B cell (primary cell): ENCODE data around the gene REN. TPM values are rescaled to one million over a fixed set of nuclear protein-coding genes. Genes with fewer than 3 reads are reported as not detected.

Experiments
- ATAC-seq: fragments of 200-7000 bp; cut with Tn5 transposase; one replicate; pipeline ENCODE4 v1.10.0; 2021; ENCODE audit warnings: low read depth, mild to moderate bottlenecking, moderate number of reproducible peaks, moderate library complexity
- CTCF ChIA-PET: fragments of 350-600 bp; sonication (Branson Sonifier 250); formaldehyde crosslinking; loops from one replicate; lab custom pipeline; 2021; ENCODE audit warnings: antibody characterized with exemption, inconsistent platforms; lab: Charles Lee
- POLR2A ChIA-PET: fragments of 350-600 bp; sonication (Branson Sonifier 250); formaldehyde crosslinking; loops from one replicate; lab custom pipeline; 2021; ENCODE audit warnings: antibody characterized with exemption; lab: Charles Lee
- DNase-seq: peaks from one replicate; pipeline ENCODE4 v3.0.0; 2013
- H2AFZ ChIP-seq: 2 replicates; pipeline ENCODE4 v1.6.1; 2012; ENCODE audit warnings: mild to moderate bottlenecking, low read depth, low read length; ENCODE audit not compliant: insufficient read depth, poor library complexity, severe bottlenecking
- H3K27ac ChIP-seq, 2 donors: 1 replicate in 1 of 2; 2 replicates in 1 of 2; pipeline ENCODE4 v1.5.1; 2012 to 2013; ENCODE audit warnings: low read length in 2 of 2, mild to moderate bottlenecking in 2 of 2, moderate library complexity in 1 of 2
- H3K27me3 ChIP-seq, 4 experiments: fragments of 200-600 bp in 1 of 4; sonication (generic) in 1 of 4; replicated peaks in 1 of 4; 1 replicate in 2 of 4; 2 replicates in 2 of 4; pipeline versions ENCODE4 v1.6.1 to v1.7.0; 2013 to 2016; ENCODE audit warnings: low read length in 3 of 4, mild to moderate bottlenecking in 2 of 4, mixed read lengths in 1 of 4, moderate library complexity in 1 of 4; ENCODE audit not compliant: insufficient read depth in 4 of 4, control insufficient read depth in 3 of 4; ENCODE audit errors: control extremely low read depth in 1 of 4
- H3K36me3 ChIP-seq, 2 experiments: replicated peaks in 1 of 2; 1 replicate in 1 of 2; 2 replicates in 1 of 2; pipeline versions ENCODE4 v1.6.1 to v1.7.1; 2013; ENCODE audit warnings: low read length in 1 of 2; ENCODE audit not compliant: insufficient read depth in 2 of 2, control insufficient read depth in 1 of 2; ENCODE audit errors: control extremely low read depth in 1 of 2, extremely low read depth in 1 of 2
- H3K4me1 ChIP-seq, 2 donors: fragments of 200-600 bp in 1 of 2; sonication (generic) in 1 of 2; 1 replicate in 1 of 2; 2 replicates in 1 of 2; pipeline versions ENCODE4 v1.5.1 to v1.6.1; 2013 to 2017; ENCODE audit warnings: low read length in 2 of 2; ENCODE audit not compliant: control insufficient read depth in 2 of 2, insufficient read depth in 2 of 2
- H3K4me2 ChIP-seq: replicated peaks from 2 replicates; pipeline ENCODE3; 2012; ENCODE audit warnings: mild to moderate bottlenecking, low read depth, low read length; ENCODE audit not compliant: poor library complexity, severe bottlenecking
- H3K4me3 ChIP-seq, 5 experiments: fragments of 200-600 bp in 1 of 5; sonication (generic) in 1 of 5; 1 replicate in 3 of 5; 2 replicates in 2 of 5; pipeline versions ENCODE4 v1.5.1 to v1.7.0; 2011 to 2016; ENCODE audit warnings: low read length in 4 of 5, mild to moderate bottlenecking in 4 of 5, low read depth in 2 of 5, control low read depth in 1 of 5, moderate library complexity in 1 of 5; ENCODE audit not compliant: insufficient read depth in 1 of 5; ENCODE audit errors: control extremely low read depth in 1 of 5, extremely low read depth in 1 of 5
- H3K79me2 ChIP-seq: fragments of 200-600 bp; sonication (generic); one replicate; pipeline ENCODE4 v1.6.0; 2016; ENCODE audit warnings: low read length; ENCODE audit not compliant: control insufficient read depth, insufficient read depth
- H3K9ac ChIP-seq: fragments of 200-600 bp; sonication (generic); 2 replicates; pipeline ENCODE4 v1.6.1; 2017; ENCODE audit warnings: mild to moderate bottlenecking, low read length, moderate library complexity
- H3K9me3 ChIP-seq, 3 donors: one replicate each; pipeline versions ENCODE4 v1.6.1 to v1.7.1; 2013; ENCODE audit warnings: low read length in 2 of 3; ENCODE audit not compliant: control insufficient read depth in 2 of 3, insufficient read depth in 1 of 3; ENCODE audit errors: control extremely low read depth in 1 of 3
- H4K20me1 ChIP-seq: 2 replicates; pipeline ENCODE4 v1.6.0; 2012; ENCODE audit warnings: mild to moderate bottlenecking, low read length; ENCODE audit not compliant: insufficient read depth, control insufficient read depth, poor library complexity, severe bottlenecking
- H3K27ac Mint-ChIP-seq: one replicate; pipeline ENCODE4 v1.8.0; 2021; ENCODE audit warnings: mixed read lengths
- H3K27me3 Mint-ChIP-seq: one replicate; pipeline ENCODE4 v1.8.0; 2021; ENCODE audit warnings: mixed read lengths
- H3K4me1 Mint-ChIP-seq: one replicate; pipeline ENCODE4 v1.8.0; 2021; ENCODE audit warnings: mixed read lengths
- H3K4me3 Mint-ChIP-seq: one replicate; pipeline ENCODE4 v1.8.0; 2021; ENCODE audit warnings: mixed read lengths
- H3K9me3 Mint-ChIP-seq: one replicate; pipeline ENCODE4 v1.8.0; 2022; ENCODE audit warnings: mixed read lengths; ENCODE audit not compliant: insufficient read depth
- EZH2 ChIP-seq: IDR thresholded peaks from 2 replicates; pipeline ENCODE4 v1.6.1; 2012; ENCODE audit warnings: borderline replicate concordance, low read depth, mild to moderate bottlenecking, moderate library complexity, low read length; ENCODE audit not compliant: insufficient read depth, poor library complexity, severe bottlenecking
- WGBS: methylation state at CpG from one replicate; pipeline ENCODE4 v1.1.5; 2013; ENCODE audit warnings: missing lambda C conversion rate; ENCODE audit not compliant: insufficient coverage; 5-methylcytosine and 5-hydroxymethylcytosine counted together
- intact Hi-C: fragments of 100-400 bp; cut with micrococcal nuclease; formaldehyde crosslinking; loops from one replicate; pipeline ENCODE4 v1.10.0; 2022
- polyA plus RNA-seq: library from polyadenylated mRNA; depleted of rRNA; stranded (reverse); fragments of >200 nt; gene quantifications from 2 replicates; pipeline ENCODE4 v1.2.3, GENCODE V29; 2012
- total RNA-seq, 2 donors: library from RNA; stranded (reverse); fragments of 120-200 nt in 1 of 2; gene quantifications; 1 replicate in 1 of 2; 2 replicates in 1 of 2; pipeline versions ENCODE4 v1.2.3 to v1.2.4, GENCODE V29; 2013 to 2022
- TF ChIP-seq, protein P1 (sequence below): fragments of 200-600 bp; IDR thresholded peaks from one replicate; pipeline ENCODE4 v1.8.0; 2022; ENCODE audit warnings: antibody characterized with exemption, mild to moderate bottlenecking

The REN gene
- total and polyA plus RNA-seq, 2 donors (not counting 1 experiment from before 2014, with no cell fraction given), result not detected

DNA sequence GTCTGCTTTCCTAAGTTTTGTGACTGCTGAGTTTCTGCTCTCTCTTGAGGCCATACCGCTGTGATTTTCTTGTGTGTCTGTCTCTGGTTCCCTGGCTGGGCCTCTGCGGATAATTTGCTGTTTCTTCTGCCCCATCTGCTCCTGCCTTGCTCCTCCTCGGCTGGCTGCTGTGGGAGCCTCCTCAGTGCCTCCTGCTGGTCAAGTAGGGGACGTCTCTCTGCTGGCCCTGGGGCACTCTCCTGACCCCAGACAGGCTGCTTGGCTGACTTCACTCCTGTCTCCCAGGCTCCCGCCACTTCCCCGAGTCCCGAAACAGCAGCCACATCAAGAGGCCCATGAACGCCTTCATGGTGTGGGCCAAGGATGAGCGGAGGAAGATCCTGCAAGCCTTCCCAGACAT is 42.8 kb downstream of the REN start:
- H3K9ac ChIP-seq, result no peak overlapping the region
- POLR2A ChIA-PET, result no interaction called here
- H3K4me3 Mint-ChIP-seq, result no peak overlapping the region
- ATAC-seq, result no peak
- no peak overlapping the region for H2AFZ ChIP-seq
- no peaks in the 10 kb centered on the region for H3K4me1 Mint-ChIP-seq
- CTCF ChIA-PET, result no interaction called here
- no peaks in the 10 kb centered on the region for H3K36me3 ChIP-seq
- no peak overlapping the region for H3K4me3 ChIP-seq
- DNase-seq, result no peak
- H3K9me3 ChIP-seq, result no peaks in the 10 kb centered on the region
- H3K79me2 ChIP-seq, result no peaks in the 10 kb centered on the region
- TF ChIP-seq, protein P1, sequence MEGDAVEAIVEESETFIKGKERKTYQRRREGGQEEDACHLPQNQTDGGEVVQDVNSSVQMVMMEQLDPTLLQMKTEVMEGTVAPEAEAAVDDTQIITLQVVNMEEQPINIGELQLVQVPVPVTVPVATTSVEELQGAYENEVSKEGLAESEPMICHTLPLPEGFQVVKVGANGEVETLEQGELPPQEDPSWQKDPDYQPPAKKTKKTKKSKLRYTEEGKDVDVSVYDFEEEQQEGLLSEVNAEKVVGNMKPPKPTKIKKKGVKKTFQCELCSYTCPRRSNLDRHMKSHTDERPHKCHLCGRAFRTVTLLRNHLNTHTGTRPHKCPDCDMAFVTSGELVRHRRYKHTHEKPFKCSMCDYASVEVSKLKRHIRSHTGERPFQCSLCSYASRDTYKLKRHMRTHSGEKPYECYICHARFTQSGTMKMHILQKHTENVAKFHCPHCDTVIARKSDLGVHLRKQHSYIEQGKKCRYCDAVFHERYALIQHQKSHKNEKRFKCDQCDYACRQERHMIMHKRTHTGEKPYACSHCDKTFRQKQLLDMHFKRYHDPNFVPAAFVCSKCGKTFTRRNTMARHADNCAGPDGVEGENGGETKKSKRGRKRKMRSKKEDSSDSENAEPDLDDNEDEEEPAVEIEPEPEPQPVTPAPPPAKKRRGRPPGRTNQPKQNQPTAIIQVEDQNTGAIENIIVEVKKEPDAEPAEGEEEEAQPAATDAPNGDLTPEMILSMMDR, result no peak
- no peak for TF ChIP-seq EZH2
- H3K27me3 ChIP-seq, result no peaks in the 10 kb centered on the region
- H3K4me1 ChIP-seq, result no peaks in the 10 kb centered on the region
- H3K4me2 ChIP-seq, result no peak overlapping the region
- H4K20me1 ChIP-seq, result no peaks in the 10 kb centered on the region
- H3K27ac Mint-ChIP-seq, result no peak overlapping the region
- intact Hi-C loops, result no loop called here
- peaks cover 6% of the 10 kb centered on the region for H3K27me3 Mint-ChIP-seq
- H3K27ac ChIP-seq, result no peak overlapping the region
- WGBS, result 76% methylated on average over 8 of the region's 9 CpGs
- no peaks in the 10 kb centered on the region for H3K9me3 Mint-ChIP-seq

DNA sequence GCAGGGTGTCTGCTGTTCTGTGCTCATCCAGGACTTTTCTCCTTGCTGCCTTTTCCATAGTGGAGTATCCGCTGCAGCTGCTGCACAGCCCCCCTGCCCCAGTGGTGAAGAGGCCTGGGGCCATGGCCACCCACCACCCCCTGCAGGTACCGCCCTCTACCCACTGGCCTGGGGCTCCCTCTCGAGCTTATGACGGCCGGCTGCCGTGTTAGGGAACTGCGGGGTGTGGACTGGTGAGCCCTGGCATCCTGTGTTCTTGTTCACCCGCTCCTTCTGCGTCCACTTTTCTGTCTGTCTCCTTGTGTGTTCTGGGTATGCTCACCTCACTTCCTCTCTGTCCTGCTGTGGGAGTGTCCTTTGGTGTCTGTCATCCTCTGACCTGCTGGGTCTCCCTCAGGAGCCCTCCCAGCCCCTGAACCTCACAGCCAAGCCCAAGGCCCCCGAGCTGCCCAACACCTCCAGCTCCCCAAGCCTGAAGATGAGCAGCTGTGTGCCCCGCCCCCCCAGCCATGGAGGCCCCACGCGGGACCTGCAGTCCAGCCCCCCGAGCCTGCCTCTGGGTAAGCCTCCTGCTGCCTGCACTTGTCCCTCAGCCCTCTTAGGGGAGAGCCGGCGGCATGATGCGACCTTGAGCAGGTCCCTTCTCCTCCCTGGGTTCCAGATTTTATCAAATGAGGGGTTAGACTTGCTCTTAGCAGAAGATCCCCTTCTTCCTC is 44.1 kb downstream of the REN start:
- H3K27me3 Mint-ChIP-seq, result peaks cover 6% of the 10 kb centered on the region
- POLR2A ChIA-PET, result no interaction called here
- H2AFZ ChIP-seq, result no peak overlapping the region
- no peaks in the 10 kb centered on the region for H3K36me3 ChIP-seq
- H3K4me3 Mint-ChIP-seq, result no peak overlapping the region
- no peaks in the 10 kb centered on the region for H3K27me3 ChIP-seq
- 95% methylated on average over 16 of the region's 17 CpGs for WGBS
- H3K4me1 ChIP-seq, result no peaks in the 10 kb centered on the region
- no peak overlapping the region for H3K4me2 ChIP-seq
- intact Hi-C loops, result no loop called here
- H3K79me2 ChIP-seq, result no peaks in the 10 kb centered on the region
- no peak overlapping the region for H3K9ac ChIP-seq
- no peak overlapping the region for H3K4me3 ChIP-seq
- no peaks in the 10 kb centered on the region for H4K20me1 ChIP-seq
- CTCF ChIA-PET, result no interaction called here
- no peak for ATAC-seq
- H3K27ac Mint-ChIP-seq, result no peak overlapping the region
- DNase-seq, result no peak
- no peaks in the 10 kb centered on the region for H3K4me1 Mint-ChIP-seq
- H3K27ac ChIP-seq, result no peak overlapping the region
- TF ChIP-seq, protein P1, result no peak
- no peak for TF ChIP-seq EZH2
- no peaks in the 10 kb centered on the region for H3K9me3 Mint-ChIP-seq
- no peaks in the 10 kb centered on the region for H3K9me3 ChIP-seq
